ENCODE results near the gene ELMO1. TPM values are rescaled to one million over a fixed set of nuclear protein-coding genes. Genes with fewer than 3 reads are reported as not detected.
A peak's percentile ranks its signal among the peaks of the same experiment; 100 is the strongest.

Gene ELMO1
- total RNA-seq, 2 donors from 2014 or later, result 10.9 to 56.0 TPM

DNA sequence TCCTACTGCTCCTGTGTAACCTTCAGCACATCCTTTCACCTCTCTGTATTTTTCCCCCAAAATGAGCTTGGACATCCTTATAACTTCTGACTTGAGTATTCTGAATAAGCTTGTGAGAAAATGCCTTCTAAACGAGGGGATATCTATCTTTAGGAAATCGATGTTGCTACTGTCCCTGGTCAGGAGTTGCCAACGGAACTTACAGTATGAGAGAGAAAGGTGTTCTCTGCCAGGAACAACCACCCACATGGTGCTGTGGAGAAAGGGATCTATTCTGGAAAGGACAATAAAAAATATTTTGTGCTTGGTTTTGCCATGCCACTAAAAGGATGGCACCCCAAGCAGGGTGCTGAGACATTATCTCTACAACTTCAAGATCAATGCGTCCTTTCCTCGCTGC lies 537.8 kb downstream of the ELMO1 start:
- no peaks in the 10 kb centered on the region for H3K9me3 ChIP-seq
- no peak overlapping the region for H3K27ac ChIP-seq
- no peaks in the 10 kb centered on the region for H3K36me3 ChIP-seq (replicated peaks in 1 of 2; ENCODE audit: insufficient read depth in 1 of 2, low read depth in 2 of 2)
- intact Hi-C loops (cut with DNase I), result no loop called here
- no peak for ATAC-seq
- WGBS, 2 donors, result 81 to 91% methylated on average over 5 of the region's 5 CpGs
- H3K4me3 ChIP-seq, result no peak overlapping the region
- peaks cover 19% of the 10 kb centered on the region for H3K4me1 ChIP-seq
- no peak for DNase-seq
- H3K27me3 ChIP-seq, result no peaks in the 10 kb centered on the region
- TF ChIP-seq CTCF (IDR thresholded peaks at IDR 0.05) (no peak), POLR2A (IDR thresholded peaks at IDR 0.05) (no peak)

DNA sequence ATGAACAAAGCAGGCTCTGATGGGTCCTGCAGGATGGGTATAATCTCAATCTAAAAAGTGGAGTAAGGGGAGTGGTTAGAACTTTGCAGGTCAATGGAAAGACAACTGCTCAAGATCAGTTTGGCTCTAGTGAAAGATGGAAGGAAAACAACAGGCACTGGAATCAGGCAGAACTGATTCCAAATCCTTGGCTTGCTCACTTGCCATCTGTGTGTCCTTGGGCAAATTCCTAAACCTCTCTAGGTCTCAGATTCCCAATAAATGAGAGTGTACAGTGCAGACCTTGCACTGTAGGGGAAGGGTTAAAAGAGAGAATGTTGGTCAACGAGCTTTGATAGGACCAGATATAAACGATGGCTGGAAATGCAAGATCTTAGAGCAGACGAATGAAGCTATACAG lies 538.3 kb downstream of the ELMO1 start:
- 39 to 57% methylated on average over 3 of the region's 3 CpGs for WGBS, 2 donors

GRCh38 chr7:36906956-36907635 lies 541.6 kb downstream of the ELMO1 start:
- intact Hi-C loops (cut with DNase I), result no loop called here
- whole genome bisulfite sequencing, 2 donors, result 20 to 24% methylated on average over 3 of the region's 3 CpGs
- H3K27ac ChIP-seq, result peak overlapping the region in 3 of 4 donors; percentile 15 to 33 (median 27)
- TF ChIP-seq CTCF (IDR thresholded peaks at IDR 0.05) (no peak), POLR2A (IDR thresholded peaks at IDR 0.05) (no peak)
- H3K9me3 ChIP-seq, result no peaks in the 10 kb centered on the region
- H3K27me3 ChIP-seq, result no peaks in the 10 kb centered on the region
- ATAC-seq (peak; percentile 25), DNase-seq (no peak)
- H3K36me3 ChIP-seq (replicated peaks in 1 of 2; ENCODE audit: insufficient read depth in 1 of 2, low read depth in 2 of 2), result no peaks in the 10 kb centered on the region
- H3K4me3 ChIP-seq, result no peak overlapping the region
- H3K4me1 ChIP-seq, result peaks cover 40% of the 10 kb centered on the region

More for the DNA sequence above, 538.3 kb downstream of the ELMO1 start:
- DNase-seq (no peak), ATAC-seq (no peak)
- Histone ChIP-seq H3K4me1 (peaks cover 24% of the 10 kb centered on the region), H3K27ac (no peak overlapping the region), H3K36me3 (replicated peaks in 1 of 2; ENCODE audit: insufficient read depth in 1 of 2, low read depth in 2 of 2) (no peaks in the 10 kb centered on the region), H3K27me3 (no peaks in the 10 kb centered on the region), H3K4me3 (no peak overlapping the region), H3K9me3 (no peaks in the 10 kb centered on the region)
- TF ChIP-seq POLR2A (IDR thresholded peaks at IDR 0.05), result no peak
- TF ChIP-seq CTCF (IDR thresholded peaks at IDR 0.05), result no peak
- intact Hi-C loops (cut with DNase I), result no loop called here

DNA sequence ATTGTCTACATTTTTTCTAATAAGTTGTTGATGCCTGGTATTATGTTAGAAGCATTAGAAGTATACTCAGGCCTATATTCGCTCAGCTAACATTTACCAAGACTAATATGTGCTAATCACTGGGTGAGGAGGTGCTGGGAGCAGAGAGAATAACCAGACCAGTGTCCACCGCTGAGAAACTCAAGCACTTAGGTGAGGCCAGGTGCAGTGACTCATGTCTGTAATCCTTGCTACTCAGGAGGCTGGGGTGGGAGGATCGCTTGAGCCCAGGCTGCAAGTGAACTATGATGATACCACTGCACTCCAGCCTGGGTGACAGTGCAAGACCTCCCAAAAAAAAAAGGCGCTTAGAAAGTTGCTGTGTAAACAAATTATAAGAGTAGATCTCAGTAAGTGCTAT lies 542.2 kb downstream of the ELMO1 start:
- Histone ChIP-seq H3K4me1 (peaks cover 40% of the 10 kb centered on the region), H3K27me3 (no peaks in the 10 kb centered on the region), H3K9me3 (no peaks in the 10 kb centered on the region), H3K4me3 (no peak overlapping the region), H3K27ac (peak overlapping the region; percentile 1 to 33 (median 21)), H3K36me3 (replicated peaks in 1 of 2; ENCODE audit: insufficient read depth in 1 of 2, low read depth in 2 of 2) (no peaks in the 10 kb centered on the region)
- 78 to 86% methylated on average over 4 of the region's 4 CpGs for WGBS, 2 donors
- TF ChIP-seq POLR2A (IDR thresholded peaks at IDR 0.05), result no peak
- no peak for TF ChIP-seq CTCF (IDR thresholded peaks at IDR 0.05)
- no peak for ATAC-seq
- intact Hi-C loops (cut with DNase I), result no loop called here
- peak in 1 of 4 donors; percentile 18 for DNase-seq

- Histone ChIP-seq H3K4me3 (no peak overlapping the region), H3K9me3 (no peaks in the 10 kb centered on the region), H3K36me3 (replicated peaks in 1 of 2; ENCODE audit: insufficient read depth in 1 of 2, low read depth in 2 of 2) (no peaks in the 10 kb centered on the region), H3K4me1 (peaks cover 40% of the 10 kb centered on the region), H3K27ac (peak overlapping the region in 1 of 4 donors; percentile 39), H3K27me3 (no peaks in the 10 kb centered on the region)
- intact Hi-C loops (cut with DNase I), result no loop called here
- ATAC-seq (no peak), DNase-seq (no peak)
- TF ChIP-seq CTCF (IDR thresholded peaks at IDR 0.05) (no peak), POLR2A (IDR thresholded peaks at IDR 0.05) (no peak)
- 60 to 61% methylated on average over 2 of the region's 2 CpGs for WGBS, 2 donors
These were observed 542.8 kb downstream of the ELMO1 start for GRCh38 chr7:36905841-36906240.

All from body of pancreas (tissue), 4 donors.